H9 (cell line): ENCODE measurements around the gene HOXD11. TPM values are rescaled to one million over a fixed set of nuclear protein-coding genes. Genes with fewer than 3 reads are reported as not detected.

Experiments
- DNase-seq: peaks from one replicate; pipeline ENCODE4 v3.0.0-alpha.2; 2017
- H2AFZ ChIP-seq: one replicate; pipeline ENCODE4 v1.6.1; 2013; ENCODE audit warnings: mild to moderate bottlenecking, low read length, control low read depth, moderate library complexity
- H2AK5ac ChIP-seq: 2 replicates; pipeline ENCODE4 v1.6.1; 2013; ENCODE audit warnings: low read length, control low read depth, mixed read lengths; ENCODE audit not compliant: insufficient read length
- H2BK120ac ChIP-seq: one replicate; pipeline ENCODE4 v1.6.1; 2013; ENCODE audit warnings: low read depth, mild to moderate bottlenecking, low read length, control low read depth, inconsistent platforms; ENCODE audit not compliant: poor library complexity, severe bottlenecking
- H2BK12ac ChIP-seq: 2 replicates; pipeline ENCODE4 v1.6.1; 2013; ENCODE audit warnings: low read length, control low read depth, mixed read lengths, low read depth; ENCODE audit not compliant: insufficient read length
- H2BK15ac ChIP-seq: 2 replicates; pipeline ENCODE4 v1.6.1; 2013; ENCODE audit warnings: low read depth, low read length, control low read depth
- H2BK20ac ChIP-seq: one replicate; pipeline ENCODE4 v1.6.1; 2013; ENCODE audit warnings: low read depth, mild to moderate bottlenecking, low read length, control low read depth, inconsistent platforms; ENCODE audit not compliant: poor library complexity, severe bottlenecking
- H2BK5ac ChIP-seq: 2 replicates; pipeline ENCODE4 v1.6.1; 2013; ENCODE audit warnings: low read length, control low read depth, mixed read lengths; ENCODE audit not compliant: insufficient read length
- H3K14ac ChIP-seq: 2 replicates; pipeline ENCODE4 v1.6.1; 2013; ENCODE audit warnings: low read length, control low read depth; ENCODE audit not compliant: insufficient read depth
- H3K18ac ChIP-seq: 2 replicates; pipeline ENCODE4 v1.6.1; 2013; ENCODE audit warnings: low read depth, mild to moderate bottlenecking, mixed read lengths, low read length, control low read depth; ENCODE audit not compliant: insufficient read length
- H3K23ac ChIP-seq: 2 replicates; pipeline ENCODE4 v1.6.1; 2013; ENCODE audit warnings: low read length, control low read depth, mixed read lengths, low read depth; ENCODE audit not compliant: insufficient read length
- H3K23me2 ChIP-seq: 2 replicates; pipeline ENCODE4 v1.6.1; 2013; ENCODE audit warnings: low read depth, mild to moderate bottlenecking, mixed read lengths, low read length, control low read depth; ENCODE audit not compliant: insufficient read length, poor library complexity, severe bottlenecking
- H3K27ac ChIP-seq: 2 replicates; pipeline ENCODE4 v1.5.1; 2013; ENCODE audit warnings: low read length, control low read depth, mixed read lengths, low read depth; ENCODE audit not compliant: insufficient read length
- H3K27me3 ChIP-seq: 2 replicates; pipeline ENCODE4 v1.6.1; 2013; ENCODE audit warnings: low read length, control low read depth, inconsistent platforms; ENCODE audit not compliant: insufficient read depth
- H3K4ac ChIP-seq: 2 replicates; pipeline ENCODE4 v1.6.1; 2013; ENCODE audit warnings: low read depth, mild to moderate bottlenecking, control low read depth, inconsistent platforms, low read length, moderate library complexity
- H3K4me1 ChIP-seq: 2 replicates; pipeline ENCODE4 v1.6.1; 2013; ENCODE audit warnings: low read length, control low read depth, inconsistent platforms; ENCODE audit not compliant: insufficient read depth
- H3K4me2 ChIP-seq: 2 replicates; pipeline ENCODE4 v1.6.1; 2013; ENCODE audit warnings: low read length, control low read depth, mixed read lengths; ENCODE audit not compliant: insufficient read length, insufficient read depth
- H3K56ac ChIP-seq: 2 replicates; pipeline ENCODE4 v1.6.1; 2013; ENCODE audit warnings: low read depth, mild to moderate bottlenecking, mixed read lengths, low read length, control low read depth; ENCODE audit not compliant: insufficient read length
- H3K79me1 ChIP-seq: 2 replicates; pipeline ENCODE4 v1.6.1; 2013; ENCODE audit warnings: low read depth, mild to moderate bottlenecking, moderate library complexity, low read length, control low read depth, inconsistent platforms; ENCODE audit not compliant: insufficient read depth, poor library complexity, severe bottlenecking
- H3K79me2 ChIP-seq: 2 replicates; pipeline ENCODE4 v1.6.1; 2013; ENCODE audit warnings: low read length, control low read depth, inconsistent platforms; ENCODE audit not compliant: insufficient read depth
- H3K9ac ChIP-seq: 2 replicates; pipeline ENCODE4 v1.6.1; 2013; ENCODE audit warnings: low read length, control low read depth, mixed read lengths; ENCODE audit not compliant: insufficient read length; ENCODE audit errors: extremely low read depth
- H3K9me3 ChIP-seq: one replicate; pipeline ENCODE4 v1.6.1; 2013; ENCODE audit warnings: low read depth, low read length, inconsistent platforms; ENCODE audit not compliant: control insufficient read depth
- H3T11ph ChIP-seq: one replicate; pipeline ENCODE4 v1.6.1; 2013; ENCODE audit warnings: mild to moderate bottlenecking, low read length, control low read depth, inconsistent platforms
- H4K20me1 ChIP-seq: one replicate; pipeline ENCODE4 v1.6.1; 2013; ENCODE audit not compliant: control insufficient read depth, insufficient read length, insufficient read depth
- H4K5ac ChIP-seq: 2 replicates; pipeline ENCODE4 v1.6.1; 2013; ENCODE audit warnings: low read depth, mild to moderate bottlenecking, mixed read lengths, low read length, control low read depth; ENCODE audit not compliant: insufficient read length
- H4K8ac ChIP-seq: replicated peaks from 2 replicates; pipeline ENCODE4 v1.6.1; 2013; ENCODE audit warnings: low read length, control low read depth, mixed read lengths, low read depth; ENCODE audit not compliant: insufficient read length
- H4K91ac ChIP-seq: 2 replicates; pipeline ENCODE4 v1.6.1; 2013; ENCODE audit warnings: low read depth, mild to moderate bottlenecking, moderate library complexity, mixed read lengths, low read length, control low read depth; ENCODE audit not compliant: insufficient read length
- H3K27ac Mint-ChIP-seq, 3 experiments: 2 replicates in 2 of 3; 3 replicates in 1 of 3; pipeline ENCODE4 v1.8.0; 2020 to 2021; ENCODE audit warnings: mixed read lengths in 3 of 3, mild to moderate bottlenecking in 1 of 3, moderate library complexity in 1 of 3
- H3K27me3 Mint-ChIP-seq: 2 replicates; pipeline ENCODE4 v1.8.0; 2021; ENCODE audit warnings: low read depth, mild to moderate bottlenecking, moderate library complexity, mixed read lengths
- H3K36me3 Mint-ChIP-seq, 3 experiments: 2 replicates in 2 of 3; 3 replicates in 1 of 3; pipeline ENCODE4 v1.8.0; 2020 to 2021; ENCODE audit warnings: low read depth in 3 of 3, mixed read lengths in 3 of 3; ENCODE audit not compliant: insufficient read depth in 1 of 3
- H3K4me1 Mint-ChIP-seq, 2 experiments: 2 replicates each; pipeline ENCODE4 v1.8.0; 2020; ENCODE audit warnings: mixed read lengths in 2 of 2
- H3K4me3 Mint-ChIP-seq, 2 experiments: 2 replicates in 1 of 2; 3 replicates in 1 of 2; pipeline ENCODE4 v1.8.0; 2020 to 2021; ENCODE audit warnings: mild to moderate bottlenecking in 2 of 2, mixed read lengths in 2 of 2, moderate library complexity in 1 of 2
- H3K9me3 Mint-ChIP-seq, 2 experiments: 2 replicates in 1 of 2; 3 replicates in 1 of 2; pipeline ENCODE4 v1.8.0; 2020; ENCODE audit warnings: mild to moderate bottlenecking in 2 of 2, mixed read lengths in 2 of 2, moderate library complexity in 1 of 2
- WGBS: extraction: QIAGEN DNeasy Blood & Tissue Kit; methylation state at CpG from one replicate; pipeline ENCODE4 v1.1.7; 2013; ENCODE audit warnings: missing lambda C conversion rate, low lambda C conversion rate, mixed read lengths; ENCODE audit not compliant: insufficient read length; ENCODE audit errors: extremely low coverage; 5-methylcytosine and 5-hydroxymethylcytosine counted together
- microRNA-seq: library from miRNA; unstranded; fragments of <30 nt; microRNA quantifications from one replicate; pipeline ENCODE4, GENCODE V29; 2020; ENCODE audit warnings: borderline microRNAs expressed
- total RNA-seq: library from RNA; stranded (reverse); gene quantifications from 2 replicates; pipeline ENCODE4 v1.2.1, GENCODE V29; 2021
- TF ChIP-seq, protein P1 (sequence below): fragments of 200-600 bp; sonication (generic); conservative IDR thresholded peaks from 3 replicates; pipeline ENCODE4 v1.8.0; 2021; ENCODE audit warnings: antibody characterized with exemption, mild to moderate bottlenecking

The HOXD11 gene
- total RNA-seq, 1 experiment from 2014 or later, result not detected

DNA sequence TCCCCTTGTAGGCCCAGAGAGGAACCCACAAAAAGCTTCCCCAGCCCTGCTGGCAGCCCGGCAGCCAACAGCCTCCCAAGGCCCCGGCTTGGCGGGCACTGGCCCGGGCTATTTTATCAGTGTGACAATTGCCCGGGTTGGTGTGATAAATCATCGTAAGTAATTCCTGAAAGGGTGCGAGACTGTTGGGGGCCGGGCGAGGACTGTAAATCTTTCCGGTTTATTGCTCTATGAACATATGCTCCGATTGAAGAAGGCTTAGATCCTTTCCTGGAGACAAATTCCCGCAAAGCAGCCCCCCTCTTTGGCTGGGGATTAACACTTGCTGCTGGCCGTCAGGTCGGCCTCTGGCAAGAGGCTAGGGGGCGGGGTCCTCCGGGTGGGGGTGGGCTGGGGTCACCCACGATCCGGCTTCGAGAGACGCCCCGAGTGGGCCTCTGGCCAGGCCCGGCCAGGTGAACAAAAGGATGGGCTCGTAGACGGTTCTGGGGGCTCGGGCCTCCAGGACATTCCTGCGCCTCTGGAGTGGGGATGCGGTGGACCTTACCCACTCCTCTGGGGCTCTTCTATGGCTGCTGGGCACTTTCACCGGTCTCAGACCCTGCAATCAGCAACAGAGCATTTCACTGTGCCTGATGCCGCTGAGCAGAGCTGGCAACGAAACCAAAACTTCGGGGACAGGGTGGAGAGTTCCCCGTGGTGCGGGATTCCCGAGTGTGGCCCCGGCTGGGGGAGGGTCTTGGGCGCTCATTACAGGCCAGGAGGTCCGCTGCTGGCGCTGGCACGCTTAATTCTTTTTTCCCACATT, 52.0 kb downstream of the HOXD11 start:
- H3K27ac Mint-ChIP-seq, result no peak overlapping the region
- no peak overlapping the region for H3K23ac ChIP-seq
- H3K27me3 ChIP-seq, result peaks cover 100% of the 10 kb centered on the region
- TF ChIP-seq, protein P1, sequence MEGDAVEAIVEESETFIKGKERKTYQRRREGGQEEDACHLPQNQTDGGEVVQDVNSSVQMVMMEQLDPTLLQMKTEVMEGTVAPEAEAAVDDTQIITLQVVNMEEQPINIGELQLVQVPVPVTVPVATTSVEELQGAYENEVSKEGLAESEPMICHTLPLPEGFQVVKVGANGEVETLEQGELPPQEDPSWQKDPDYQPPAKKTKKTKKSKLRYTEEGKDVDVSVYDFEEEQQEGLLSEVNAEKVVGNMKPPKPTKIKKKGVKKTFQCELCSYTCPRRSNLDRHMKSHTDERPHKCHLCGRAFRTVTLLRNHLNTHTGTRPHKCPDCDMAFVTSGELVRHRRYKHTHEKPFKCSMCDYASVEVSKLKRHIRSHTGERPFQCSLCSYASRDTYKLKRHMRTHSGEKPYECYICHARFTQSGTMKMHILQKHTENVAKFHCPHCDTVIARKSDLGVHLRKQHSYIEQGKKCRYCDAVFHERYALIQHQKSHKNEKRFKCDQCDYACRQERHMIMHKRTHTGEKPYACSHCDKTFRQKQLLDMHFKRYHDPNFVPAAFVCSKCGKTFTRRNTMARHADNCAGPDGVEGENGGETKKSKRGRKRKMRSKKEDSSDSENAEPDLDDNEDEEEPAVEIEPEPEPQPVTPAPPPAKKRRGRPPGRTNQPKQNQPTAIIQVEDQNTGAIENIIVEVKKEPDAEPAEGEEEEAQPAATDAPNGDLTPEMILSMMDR, result no peak
- H3K4me1 ChIP-seq, result no peaks in the 10 kb centered on the region
- no peaks in the 10 kb centered on the region for H3K9me3 ChIP-seq
- no peak overlapping the region for H3K18ac ChIP-seq
- peaks cover 6 to 33% of the 10 kb centered on the region in 2 experiments; a peak in 3 of 4 replicates for H3K4me1 Mint-ChIP-seq
- no peak overlapping the region for H2BK5ac ChIP-seq
- peaks cover 100% of the 10 kb centered on the region for H3K27me3 Mint-ChIP-seq
- no peak overlapping the region for H2AK5ac ChIP-seq
- H3K14ac ChIP-seq, result no peak overlapping the region; the same call in 1 of the 2 replicates
- no peak overlapping the region for H2BK120ac ChIP-seq
- no peak overlapping the region for H3T11ph ChIP-seq
- H2AFZ ChIP-seq, result no peak overlapping the region
- no peak overlapping the region for H3K4ac ChIP-seq
- H3K56ac ChIP-seq, result no peak overlapping the region
- H2BK12ac ChIP-seq, result no peak overlapping the region
- no CpG with 5 or more reads among the region's 39 CpGs for WGBS
- no peak overlapping the region for H3K27ac ChIP-seq
- H4K91ac ChIP-seq, result no peak overlapping the region
- H3K9ac ChIP-seq, result no peak overlapping the region
- peak overlapping the region in 1 of 2 experiments; percentile 64; a peak in 1 of 5 replicates for H3K4me3 Mint-ChIP-seq
- no peak overlapping the region for H4K8ac ChIP-seq
- peaks cover 2% of the 10 kb centered on the region for H4K20me1 ChIP-seq
- no peaks in the 10 kb centered on the region for H3K79me2 ChIP-seq
- no peak overlapping the region for H2BK20ac ChIP-seq
- no peaks in the 10 kb centered on the region for H3K79me1 ChIP-seq
- H3K4me2 ChIP-seq, result no peak overlapping the region
- H3K9me3 Mint-ChIP-seq, result peaks cover 5% of the 10 kb centered on the region in 2 experiments; a peak in 3 of 5 replicates
- H4K5ac ChIP-seq, result no peak overlapping the region
- no peaks in the 10 kb centered on the region; a peak in 1 of 7 replicates for H3K36me3 Mint-ChIP-seq
- no peaks in the 10 kb centered on the region for H3K23me2 ChIP-seq
- no peak overlapping the region for H2BK15ac ChIP-seq
- DNase-seq, result no peak

Small RNA genes within 50 kb of the gene (microRNA-seq; reads per million reads assigned to microRNA genes)
- gene MIR10B, result 1.2 reads per million, percentile 3 among the genes with 10 or more reads in this experiment

Other genes starting within 250 kb of the HOXD11 start
- gene LNPK, start 105.0 kb upstream of the HOXD11 start, total RNA-seq, result 8.5 and 9.7 TPM in 2 replicates
- gene EVX2, start 23.3 kb upstream of the HOXD11 start, total RNA-seq, result not detected in 2 replicates
- not detected in 2 replicates for gene HOXD13, start 14.6 kb upstream of the HOXD11 start, total RNA-seq
- gene HOXD12, start 7.5 kb upstream of the HOXD11 start, total RNA-seq, result not detected in 2 replicates
- gene HOXD10, start 9.5 kb downstream of the HOXD11 start, total RNA-seq, result not detected in 2 replicates
- gene HOXD9, start 15.4 kb downstream of the HOXD11 start, total RNA-seq, result not detected in 2 replicates
- gene HOXD8, start 22.4 kb downstream of the HOXD11 start, total RNA-seq, result not detected in 2 replicates
- gene HOXD4, start 44.3 kb downstream of the HOXD11 start, total RNA-seq, result not detected in 2 replicates
- not detected in 2 replicates for gene HOXD3, start 50.0 kb downstream of the HOXD11 start, total RNA-seq
- not detected in 2 replicates for gene HOXD1, start 81.4 kb downstream of the HOXD11 start, total RNA-seq
- 29.3 and 30.8 TPM in 2 replicates for gene MTX2, start 162.2 kb downstream of the HOXD11 start, total RNA-seq